G401 (cell line): ENCODE results near the gene SETD9. TPM values are rescaled to one million over a fixed set of nuclear protein-coding genes. Genes with fewer than 3 reads are reported as not detected.

Experiments
- total RNA-seq: library from RNA; depleted of rRNA; stranded (reverse); fragments of >200 nt; shearing (Covaris generic); gene quantifications from 2 replicates; pipeline ENCODE4 v1.2.3, GENCODE V29; 2014; rRNA removed

SETD9 gene
- total RNA-seq, 1 experiment from 2014 or later, result 43.8 TPM

Other genes starting within 250 kb of the SETD9 start
- 2.8 and 6.8 TPM in 2 replicates for gene MAP3K1, start 94.0 kb upstream of the SETD9 start, total RNA-seq
- gene MIER3, start 42.5 kb downstream of the SETD9 start, total RNA-seq, result 13.7 and 21.2 TPM in 2 replicates